Neural progenitor cell (in vitro differentiated cells): ENCODE results near the gene ZGPAT. TPM values are rescaled to one million over a fixed set of nuclear protein-coding genes. Genes with fewer than 3 reads are reported as not detected.

ENCODE experiments used
- DNase-seq: peaks from one replicate; pipeline ENCODE4 v3.0.0-alpha.2; 2016; ENCODE audit warnings: low spot score
- H2AFZ ChIP-seq: fragments of 200-600 bp; sonication (generic); replicated peaks from 2 replicates; pipeline ENCODE4 v1.6.1; 2016; ENCODE audit warnings: antibody characterized with exemption
- H3F3A ChIP-seq: fragments of 200-600 bp; sonication (generic); 2 replicates; pipeline ENCODE4 v1.6.1; 2016; ENCODE audit warnings: antibody characterized with exemption, low read depth
- H3K27ac ChIP-seq: fragments of 200-600 bp; sonication (generic); 2 replicates; pipeline ENCODE4 v1.5.1; 2016; ENCODE audit warnings: mild to moderate bottlenecking
- H3K27me3 ChIP-seq: fragments of 200-600 bp; sonication (generic); 2 replicates; pipeline ENCODE4 v1.6.1; 2016; ENCODE audit warnings: mild to moderate bottlenecking, moderate library complexity
- H3K36me3 ChIP-seq: fragments of 200-600 bp; sonication (generic); 2 replicates; pipeline ENCODE4 v1.5.1; 2016
- H3K4me1 ChIP-seq: fragments of 200-600 bp; sonication (generic); 2 replicates; pipeline ENCODE4 v1.6.1; 2016; ENCODE audit warnings: mixed run types
- H3K4me2 ChIP-seq: fragments of 200-600 bp; sonication (generic); 2 replicates; pipeline ENCODE4 v1.6.1; 2016
- H3K4me3 ChIP-seq: fragments of 200-600 bp; sonication (generic); 2 replicates; pipeline ENCODE4 v1.5.1; 2016
- H3K79me2 ChIP-seq: fragments of 200-600 bp; sonication (generic); 2 replicates; pipeline ENCODE4 v1.6.1; 2016; ENCODE audit warnings: low read depth
- H3K9ac ChIP-seq: fragments of 200-600 bp; sonication (generic); 2 replicates; pipeline ENCODE4 v1.6.1; 2016
- H3K9me3 ChIP-seq: fragments of 200-600 bp; sonication (generic); 2 replicates; pipeline ENCODE4 v1.5.1; 2016; ENCODE audit warnings: low read depth
- H4K20me1 ChIP-seq: fragments of 200-600 bp; sonication (generic); 2 replicates; pipeline ENCODE4 v1.6.1; 2016; ENCODE audit warnings: low read depth
- H3K27ac Mint-ChIP-seq: 3 replicates; pipeline ENCODE4 v1.8.0; 2021; ENCODE audit warnings: mixed read lengths
- H3K27me3 Mint-ChIP-seq: 2 replicates; pipeline ENCODE4 v1.8.0; 2022; ENCODE audit warnings: low read depth, mild to moderate bottlenecking, inconsistent platforms, moderate library complexity, mixed read lengths; ENCODE audit not compliant: insufficient read depth
- H3K36me3 Mint-ChIP-seq: 3 replicates; pipeline ENCODE4 v1.8.0; 2021; ENCODE audit warnings: mixed read lengths
- H3K4me1 Mint-ChIP-seq: 3 replicates; pipeline ENCODE4 v1.8.0; 2021; ENCODE audit warnings: mixed read lengths
- H3K4me3 Mint-ChIP-seq: 3 replicates; pipeline ENCODE4 v1.8.0; 2021; ENCODE audit warnings: mild to moderate bottlenecking, moderate library complexity, mixed read lengths
- H3K9me3 Mint-ChIP-seq: 3 replicates; pipeline ENCODE4 v1.8.0; 2020; ENCODE audit warnings: mixed read lengths
- CTCF ChIP-seq: fragments of 200-600 bp; sonication (generic); IDR thresholded peaks from 2 replicates; pipeline ENCODE4 v1.5.1; 2017; ENCODE audit warnings: antibody characterized with exemption, mild to moderate bottlenecking
- EZH2 ChIP-seq: fragments of 200-600 bp; sonication (generic); IDR thresholded peaks from 2 replicates; pipeline ENCODE4 v1.6.1; 2017; ENCODE audit warnings: antibody characterized with exemption, mild to moderate bottlenecking, moderate library complexity
- EZH2phosphoT487 ChIP-seq: fragments of 200-600 bp; sonication (generic); IDR thresholded peaks from 2 replicates; pipeline ENCODE4 v1.6.1; 2017; ENCODE audit warnings: antibody characterized with exemption
- total RNA-seq: library from RNA; depleted of rRNA; stranded (reverse); fragments of >200 nt; gene quantifications from 2 replicates; pipeline ENCODE4 v1.2.3, GENCODE V29; 2015; ENCODE audit warnings: low replicate concordance

The ZGPAT gene
- total RNA-seq, 1 donor from 2014 or later = 8.2 TPM

GRCh38 chr20:63680427-63680826 is 27.4 kb upstream of the ZGPAT start:
- Histone ChIP-seq H3K27me3 (no peaks in the 10 kb centered on the region), H3K4me1 (no peaks in the 10 kb centered on the region), H3K27ac (no peak overlapping the region), H3K9ac (no peak overlapping the region), H3K9me3 (no peaks in the 10 kb centered on the region), H4K20me1 (no peaks in the 10 kb centered on the region), H3K36me3 (no peaks in the 10 kb centered on the region), H3K4me2 (no peak overlapping the region), H3K4me3 (no peak overlapping the region), H3F3A (no peaks in the 10 kb centered on the region), H3K79me2 (no peaks in the 10 kb centered on the region), H2AFZ (no peak overlapping the region)
- DNase-seq = no peak
- TF ChIP-seq CTCF (no peak), EZH2phosphoT487 (no peak), EZH2 (no peak)
- Mint-ChIP-seq H3K36me3 (peaks cover 7% of the 10 kb centered on the region), H3K27ac (no peak overlapping the region), H3K4me1 (no peaks in the 10 kb centered on the region), H3K27me3 (peaks cover 5% of the 10 kb centered on the region), H3K4me3 (no peak overlapping the region), H3K9me3 (no peaks in the 10 kb centered on the region)

- H3K9me3 ChIP-seq = no peaks in the 10 kb centered on the region
- no peak overlapping the region for H3K4me3 ChIP-seq
- peaks cover 5% of the 10 kb centered on the region for H3K36me3 Mint-ChIP-seq
- no peak for DNase-seq
- H3K27ac ChIP-seq = no peak overlapping the region
- H3K79me2 ChIP-seq = no peaks in the 10 kb centered on the region
- H3K27ac Mint-ChIP-seq = no peak overlapping the region
- no peaks in the 10 kb centered on the region for H3K4me1 ChIP-seq
- H3K9ac ChIP-seq = no peak overlapping the region
- no peaks in the 10 kb centered on the region for H3K36me3 ChIP-seq
- TF ChIP-seq CTCF (no peak), EZH2phosphoT487 (no peak), EZH2 (no peak)
- no peaks in the 10 kb centered on the region for H3K4me1 Mint-ChIP-seq
- no peaks in the 10 kb centered on the region for H3K9me3 Mint-ChIP-seq
- H3K27me3 ChIP-seq = no peaks in the 10 kb centered on the region
- H3K4me3 Mint-ChIP-seq = no peak overlapping the region
- no peak overlapping the region for H2AFZ ChIP-seq
- H3F3A ChIP-seq = no peaks in the 10 kb centered on the region
- no peak overlapping the region for H3K4me2 ChIP-seq
- H4K20me1 ChIP-seq = no peaks in the 10 kb centered on the region
- H3K27me3 Mint-ChIP-seq = peaks cover 5% of the 10 kb centered on the region
Measured at GRCh38 chr20:63680857-63681608, 26.8 kb upstream of the ZGPAT start.

GRCh38 chr20:63681609-63682142 is 26.2 kb upstream of the ZGPAT start:
- no peaks in the 10 kb centered on the region for H3K9me3 ChIP-seq
- DNase-seq = no peak
- H3K79me2 ChIP-seq = no peaks in the 10 kb centered on the region
- H2AFZ ChIP-seq = no peak overlapping the region
- no peaks in the 10 kb centered on the region for H4K20me1 ChIP-seq
- Mint-ChIP-seq H3K36me3 (peaks cover 5% of the 10 kb centered on the region), H3K27ac (no peak overlapping the region), H3K4me1 (no peaks in the 10 kb centered on the region), H3K9me3 (no peaks in the 10 kb centered on the region), H3K27me3 (peaks cover 5% of the 10 kb centered on the region), H3K4me3 (no peak overlapping the region)
- no peaks in the 10 kb centered on the region for H3K36me3 ChIP-seq
- no peaks in the 10 kb centered on the region for H3K4me1 ChIP-seq
- no peak overlapping the region for H3K4me3 ChIP-seq
- no peaks in the 10 kb centered on the region for H3K27me3 ChIP-seq
- H3K4me2 ChIP-seq = no peak overlapping the region
- H3K27ac ChIP-seq = no peak overlapping the region
- no peaks in the 10 kb centered on the region for H3F3A ChIP-seq
- no peak overlapping the region for H3K9ac ChIP-seq
- TF ChIP-seq EZH2 (no peak), CTCF (no peak), EZH2phosphoT487 (no peak)
